Embryonic facial prominence (tissue), 1 donor: Measurements from ENCODE around the gene EHD1.
"Not testable (repeated sequence)": the region's sequence is repeated elsewhere in the genome, so short reads cannot be mapped to it uniquely, and the experiment has no call there.

Experiments used
- DNase-seq: peaks from one replicate; pipeline ENCODE4 v3.0.0-alpha.2; 2016; ENCODE audit errors: extremely low spot score

EHD1 gene

DNA sequence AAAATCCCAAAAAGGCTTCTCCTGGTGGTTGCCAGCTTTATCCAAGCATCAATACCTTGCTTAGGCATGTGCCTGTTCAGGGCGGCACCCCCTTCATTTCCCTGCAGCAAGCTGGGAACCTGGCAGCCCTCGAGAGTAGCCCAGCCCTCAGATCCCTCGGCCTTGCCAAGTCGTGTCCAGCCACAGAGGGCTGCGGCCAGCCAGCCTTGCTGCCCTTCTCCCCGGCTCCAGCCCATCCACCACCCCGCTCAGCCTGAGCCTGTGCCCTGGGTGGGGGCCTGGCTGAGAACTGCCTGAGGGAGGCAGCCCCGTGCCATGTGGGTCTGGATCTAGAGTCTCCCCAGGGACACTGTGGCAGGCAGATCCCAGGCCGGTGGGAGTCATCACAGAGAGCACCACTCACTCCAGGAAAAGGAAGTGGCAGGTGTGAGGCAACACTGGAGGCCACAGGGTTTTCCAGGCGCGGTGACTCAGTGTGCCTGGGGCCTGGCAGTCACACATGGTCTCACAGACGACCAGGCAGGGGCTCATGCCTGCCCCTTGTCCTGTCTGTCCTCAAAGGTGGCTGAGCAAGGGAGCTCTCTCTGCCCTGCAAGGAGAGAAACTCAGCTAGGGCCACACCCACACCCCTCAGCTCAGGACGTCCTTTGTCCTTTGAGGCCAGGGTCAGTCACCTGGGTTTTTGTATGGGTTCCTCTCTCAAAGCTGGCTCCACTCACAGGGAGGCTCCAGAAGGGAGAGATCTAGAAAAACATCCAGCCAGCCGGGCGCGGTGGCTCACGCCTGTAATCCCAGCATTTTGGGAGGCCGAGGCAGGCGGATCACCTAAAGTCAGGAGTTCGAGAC is 21.8 kb downstream of the EHD1 start:
- DNase-seq: no peak

DNA sequence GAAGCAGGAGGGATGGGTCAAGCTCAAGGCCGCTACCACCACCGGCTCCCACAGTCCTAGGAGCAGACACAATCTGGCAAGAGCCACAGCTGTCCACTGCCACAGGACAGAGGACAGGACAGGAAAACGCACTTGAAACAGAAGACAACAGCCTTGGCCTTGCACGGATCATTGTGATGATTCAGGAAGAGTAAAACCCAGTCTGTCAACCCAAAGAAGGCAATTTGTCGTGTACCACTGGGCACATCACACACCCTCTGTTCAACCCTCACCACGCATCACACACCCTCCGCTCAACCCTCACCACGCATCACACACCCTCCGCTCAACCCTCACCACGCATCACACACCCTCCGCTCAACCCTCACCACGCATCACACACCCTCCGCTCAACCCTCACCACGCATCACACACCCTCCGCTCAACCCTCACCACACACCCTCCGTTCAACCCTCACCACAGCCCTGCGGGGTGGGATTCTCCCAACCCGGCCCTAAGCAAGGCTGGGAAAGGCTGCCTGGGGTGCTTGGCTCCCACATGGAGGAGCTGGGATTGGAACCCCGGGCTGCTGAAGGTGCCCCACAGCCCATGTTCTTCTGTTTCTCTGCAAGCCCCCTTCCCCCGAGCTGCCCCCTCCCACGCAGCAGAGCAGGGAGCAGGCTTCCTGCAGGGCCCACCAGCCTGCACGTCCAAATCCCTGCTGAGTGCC is 22.7 kb downstream of the EHD1 start:
- DNase-seq: no peak

- no peak for DNase-seq
Observed at GRCh38 chr11:64854534-64855502, 23.6 kb downstream of the EHD1 start.

DNA sequence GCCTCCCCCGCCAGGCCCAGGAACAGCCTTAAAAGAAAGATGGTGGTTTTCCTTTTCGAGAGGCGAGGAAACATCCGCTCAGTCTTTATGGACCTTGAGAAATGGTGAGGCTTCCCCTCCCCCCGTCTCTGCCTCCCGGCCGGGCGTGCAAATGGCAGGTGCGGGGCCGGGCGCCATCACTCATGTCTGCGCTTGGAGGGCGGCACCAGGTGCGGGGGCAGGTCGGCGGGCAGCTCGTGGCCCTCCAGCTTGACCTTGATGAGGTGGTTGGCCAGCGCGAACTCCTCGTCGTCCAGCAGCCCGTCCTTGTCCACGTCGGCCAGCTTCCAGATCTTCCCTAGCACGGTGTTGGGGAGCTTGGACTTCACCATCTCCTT is 24.3 kb downstream of the EHD1 start:
- no peak for DNase-seq

DNA sequence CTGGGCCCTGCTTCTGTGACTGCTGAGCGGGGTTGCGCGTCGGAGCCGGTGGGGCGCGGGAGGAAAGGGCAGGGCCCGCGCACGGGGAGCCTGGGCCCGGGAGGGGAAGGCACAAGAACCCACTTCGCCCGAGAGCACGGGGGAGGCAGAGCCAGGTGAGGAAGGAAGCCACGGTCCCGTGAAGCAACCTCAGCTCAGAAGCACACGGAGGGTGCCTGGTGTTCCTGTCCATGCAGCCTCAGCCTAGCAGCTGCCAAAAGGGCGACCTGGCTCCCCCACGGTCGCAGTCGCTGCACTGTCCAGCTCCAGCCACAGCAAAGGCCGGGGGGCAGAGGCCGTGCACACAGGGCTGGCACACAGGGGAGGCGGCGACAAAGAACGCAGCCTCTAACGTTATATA is 24.7 kb downstream of the EHD1 start:
- no peak for DNase-seq

- no peak for DNase-seq
Observed at GRCh38 chr11:64852804-64853509, 25.5 kb downstream of the EHD1 start.

DNA sequence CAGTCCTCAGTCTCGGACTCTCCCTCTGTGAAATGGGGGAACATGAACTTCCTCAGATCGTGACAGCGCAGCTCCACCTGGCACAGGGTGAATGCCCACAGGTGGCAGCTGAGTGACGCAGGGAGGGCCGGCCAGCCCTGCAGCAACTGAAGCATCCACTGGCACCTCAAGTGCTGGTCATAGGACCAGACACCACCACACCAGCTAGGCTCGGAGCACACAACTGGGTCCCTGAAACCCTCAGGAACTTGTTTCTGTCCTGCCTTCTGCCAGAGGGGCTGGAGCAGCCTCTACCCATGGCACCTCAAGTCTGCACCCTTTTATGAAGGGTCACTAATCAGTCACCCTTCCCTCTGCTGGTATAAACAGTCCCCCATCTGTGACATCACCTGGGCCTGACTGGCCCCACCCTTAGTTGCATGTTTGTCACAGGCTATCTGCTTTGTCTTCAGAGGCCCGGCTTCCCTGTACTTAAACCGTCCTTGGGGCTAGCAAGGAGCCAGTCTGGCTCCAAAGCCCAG is 26.5 kb downstream of the EHD1 start:
- DNase-seq: no peak

DNA sequence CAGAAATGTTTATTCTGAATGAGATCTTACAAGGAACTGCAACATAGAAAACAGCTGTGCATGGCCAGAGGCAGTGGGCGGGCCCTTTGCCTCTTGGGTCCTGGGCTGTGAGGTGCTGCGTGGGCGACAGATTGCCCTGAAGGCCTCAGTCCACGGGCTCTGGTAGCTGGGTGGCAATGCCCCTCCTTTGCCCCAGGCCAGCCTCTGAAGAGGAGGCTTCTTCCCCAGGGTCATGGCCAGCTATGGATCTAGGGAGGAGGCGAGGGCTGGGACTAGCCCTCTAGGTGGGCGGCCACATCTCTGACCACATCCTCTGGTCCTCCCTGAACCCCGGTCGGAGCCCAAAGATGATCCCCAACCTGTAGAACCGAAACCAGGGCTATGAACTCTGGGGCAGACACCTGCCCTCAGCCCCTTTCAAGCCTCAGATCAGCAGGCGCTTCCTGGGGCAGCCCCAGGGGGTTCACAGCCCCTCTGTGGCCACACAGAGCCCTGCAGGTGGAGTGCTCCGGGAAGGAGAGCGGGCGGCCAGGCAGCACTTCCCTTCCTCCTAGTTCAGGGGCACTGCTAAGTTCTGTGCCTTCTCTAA is 27.3 kb downstream of the EHD1 start:
- no peak for DNase-seq

DNA sequence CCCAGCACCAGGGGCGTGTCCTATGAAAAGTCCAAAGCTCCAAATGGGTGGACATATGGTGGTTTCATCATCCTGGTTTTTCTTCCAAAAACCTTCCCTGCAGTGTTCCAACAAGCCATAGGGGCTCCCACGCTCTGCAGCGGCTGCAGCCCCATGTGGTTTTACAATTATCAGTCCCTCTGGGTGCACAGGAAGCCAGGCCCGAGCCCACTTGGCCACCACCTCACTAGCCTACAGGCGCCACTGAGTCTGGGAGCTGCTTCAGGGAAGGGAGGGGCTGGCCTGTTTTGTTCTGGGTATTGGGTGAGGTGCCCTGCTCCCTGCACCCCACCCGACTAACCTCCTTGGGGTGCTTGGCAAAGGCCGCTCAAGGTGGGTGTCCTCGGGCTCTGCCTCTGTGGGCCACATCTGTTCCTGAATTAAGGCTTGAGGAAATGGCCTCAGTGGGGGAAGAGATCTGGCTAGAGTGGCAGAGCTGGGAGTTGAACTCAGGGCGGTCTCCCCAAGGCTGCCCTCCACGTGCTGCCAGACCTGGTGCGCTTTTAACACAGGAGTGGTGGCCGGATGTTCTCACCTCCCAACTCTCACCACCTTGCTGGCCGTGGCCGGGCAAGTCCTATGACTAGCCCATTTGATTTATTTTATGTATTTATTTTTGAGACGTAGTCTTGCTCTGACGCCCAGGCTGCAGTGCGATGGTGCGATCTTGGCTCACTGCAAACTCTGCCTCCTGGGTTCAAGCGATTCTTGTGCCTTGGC is 28.6 kb downstream of the EHD1 start:
- DNase-seq: no peak

DNA sequence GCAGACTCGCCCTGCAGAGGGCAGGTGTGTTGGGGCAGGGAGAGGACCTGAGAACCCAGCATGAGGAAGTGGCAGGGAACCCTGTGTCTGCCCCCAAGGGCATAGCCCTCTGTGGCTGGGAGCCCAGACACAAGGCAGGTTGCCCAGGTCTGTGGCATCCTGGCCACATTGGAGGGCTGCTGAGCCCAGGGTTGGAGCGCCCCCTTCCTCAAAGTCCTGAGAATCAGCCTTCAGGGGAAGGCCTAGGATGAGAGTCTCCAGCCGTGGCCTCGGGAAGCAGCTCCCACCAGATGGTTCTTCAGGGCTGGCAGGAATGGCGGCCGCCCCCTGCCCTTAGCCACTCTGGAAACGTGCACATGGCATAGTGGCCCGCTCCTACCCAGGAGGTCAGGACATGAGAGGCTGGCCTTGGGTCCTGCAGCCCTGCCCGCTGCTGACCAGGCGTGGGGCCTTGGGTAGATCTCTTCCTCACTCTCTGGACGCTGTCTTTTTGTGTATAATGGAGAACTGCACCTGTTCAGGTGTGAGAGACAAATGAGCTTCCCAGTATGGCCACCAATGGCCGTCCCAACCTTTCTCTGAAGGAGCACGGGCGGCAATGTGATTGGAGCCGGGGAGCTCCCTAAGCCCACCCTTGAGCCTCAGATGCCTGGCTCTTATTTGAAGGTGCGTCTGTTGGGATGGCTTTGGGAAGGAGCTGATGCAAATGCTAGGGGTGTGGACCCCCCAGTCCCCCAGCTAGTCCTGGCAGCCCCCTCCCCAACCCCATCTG is 29.4 kb downstream of the EHD1 start:
- no peak for DNase-seq

GRCh38 chr11:64848214-64848825 is 30.1 kb downstream of the EHD1 start:
- DNase-seq: no peak

- DNase-seq: peak; percentile 78
Observed at GRCh38 chr11:64846998-64847666, 31.3 kb downstream of the EHD1 start.

DNA sequence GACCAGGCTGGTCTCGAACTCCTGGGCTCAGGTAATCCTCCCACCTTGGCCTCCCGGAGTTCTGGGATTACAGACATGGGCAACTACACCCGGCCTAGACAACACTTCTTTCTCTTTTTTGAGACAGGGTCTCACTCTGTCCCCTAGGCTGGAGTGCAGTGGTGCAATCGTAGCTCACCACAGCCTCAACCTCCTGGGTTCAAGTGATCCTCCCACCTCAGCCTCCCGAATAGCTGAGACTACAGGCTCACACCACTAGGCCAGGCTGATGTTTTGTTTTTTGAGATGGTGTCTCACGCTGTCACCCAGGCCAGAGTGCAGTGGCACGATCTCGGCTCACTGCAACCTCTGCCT is 32.7 kb downstream of the EHD1 start:
- not testable (repeated sequence) for DNase-seq

DNA sequence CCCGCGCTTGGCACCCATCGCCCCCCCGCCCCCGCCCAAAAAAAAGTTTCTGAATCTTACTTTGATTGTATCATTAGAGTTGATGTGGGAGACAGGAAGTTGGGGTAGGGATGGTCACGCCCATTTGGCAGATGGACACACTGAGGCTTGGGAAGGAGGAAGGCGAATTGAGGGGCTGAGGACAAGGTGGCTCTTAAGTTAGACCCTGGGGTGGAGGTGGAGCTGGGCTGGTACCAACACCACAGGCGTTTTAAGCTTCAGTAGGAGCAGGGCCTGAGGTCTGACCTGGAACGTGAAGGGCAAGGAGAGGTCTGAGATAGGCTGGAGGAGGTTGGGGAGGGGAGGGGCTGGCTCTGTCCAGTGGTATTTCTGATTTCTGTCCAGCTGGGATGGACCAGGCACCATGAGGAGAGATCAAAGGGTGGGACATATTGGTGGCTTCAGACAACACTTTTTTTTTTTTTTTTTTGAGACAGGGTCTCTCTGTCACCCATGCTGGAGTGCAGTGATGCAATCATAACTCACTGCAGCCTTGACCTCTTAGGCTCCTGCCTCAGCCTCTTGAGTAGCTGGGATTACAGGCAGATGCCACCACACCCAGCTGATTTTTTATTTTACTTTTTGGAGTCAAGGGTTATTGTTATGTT is 33.2 kb downstream of the EHD1 start:
- no peak for DNase-seq

- DNase-seq: no peak
Observed at GRCh38 chr11:64844330-64845128, 33.9 kb downstream of the EHD1 start, which contains the start of gene CDC42BPG. TSS of gene CDC42BPG (minus strand) at chr11:64844653. CDS start at chr11:64844569, 84 bp downstream.

DNA sequence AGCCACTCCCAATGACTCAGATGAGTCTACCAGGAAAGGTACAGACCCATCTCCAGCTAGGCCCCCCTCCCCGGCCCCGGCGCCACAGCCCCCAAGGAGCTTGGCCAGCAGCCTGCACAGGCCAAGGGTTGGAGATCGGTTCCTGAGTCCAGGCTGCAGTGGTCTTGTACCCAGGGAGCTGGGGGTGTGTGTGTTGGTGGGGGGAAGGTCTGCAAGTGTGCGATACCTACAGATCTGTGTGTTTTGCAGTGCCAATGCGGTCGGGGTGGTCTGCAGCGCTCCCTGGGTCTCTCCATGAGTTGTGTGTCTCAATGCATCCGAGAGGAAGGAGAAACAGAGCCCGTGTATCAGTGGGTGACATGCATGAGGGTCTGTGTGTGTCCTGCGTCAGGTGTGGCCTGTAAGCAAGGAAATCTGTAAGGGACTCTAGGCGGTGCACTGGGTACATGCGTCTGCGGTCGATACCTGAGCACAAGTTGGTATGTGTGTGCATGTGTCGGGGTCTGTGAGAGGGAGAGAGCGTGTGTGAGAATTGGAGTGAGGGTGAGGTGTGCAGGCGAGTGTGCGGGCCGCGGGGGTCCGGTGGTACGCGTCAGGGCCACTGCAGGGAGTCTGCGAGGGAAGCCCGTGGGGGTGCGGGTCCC is 34.6 kb downstream of the EHD1 start:
- DNase-seq: no peak
